Activated CD4-positive, alpha-beta T cell treated with anti-CD3 and anti-CD28 coated beads, Interleukin-10, Interleukin-2, amounts not matched to agents 100 ng/mL and 50 ng/mL, durations not matched to agents 16 hours and 8 hours (primary cell): ENCODE measurements around the gene FGF14.

Source experiments
- DNase-seq: peaks from one replicate; pipeline ENCODE4 v3.0.0-alpha.2; 2020

The FGF14 gene

GRCh38 chr13:101700598-101700997 lies 701.2 kb downstream of the FGF14 start:
- DNase-seq: no peak

GRCh38 chr13:101698400-101698799 lies 703.4 kb downstream of the FGF14 start:
- no peak for DNase-seq

GRCh38 chr13:101697745-101698144 lies 704.1 kb downstream of the FGF14 start:
- no peak for DNase-seq

GRCh38 chr13:101695870-101696516 lies 705.9 kb downstream of the FGF14 start:
- no peak for DNase-seq

GRCh38 chr13:101691341-101691860 lies 710.4 kb downstream of the FGF14 start:
- DNase-seq: no peak

- DNase-seq: no peak
Measured at GRCh38 chr13:101690871-101691270, 711.0 kb downstream of the FGF14 start.

- no peak for DNase-seq
Measured at GRCh38 chr13:101686003-101686402, 715.8 kb downstream of the FGF14 start.

- no peak for DNase-seq
Measured at GRCh38 chr13:101681834-101682233, 720.0 kb downstream of the FGF14 start.

- no peak for DNase-seq
Measured at GRCh38 chr13:101673360-101674105, 728.3 kb downstream of the FGF14 start.

- no peak for DNase-seq
Measured at GRCh38 chr13:101661839-101662238, 740.0 kb downstream of the FGF14 start.
